ENCODE results near the gene IMPG2.

Gene IMPG2

DNA sequence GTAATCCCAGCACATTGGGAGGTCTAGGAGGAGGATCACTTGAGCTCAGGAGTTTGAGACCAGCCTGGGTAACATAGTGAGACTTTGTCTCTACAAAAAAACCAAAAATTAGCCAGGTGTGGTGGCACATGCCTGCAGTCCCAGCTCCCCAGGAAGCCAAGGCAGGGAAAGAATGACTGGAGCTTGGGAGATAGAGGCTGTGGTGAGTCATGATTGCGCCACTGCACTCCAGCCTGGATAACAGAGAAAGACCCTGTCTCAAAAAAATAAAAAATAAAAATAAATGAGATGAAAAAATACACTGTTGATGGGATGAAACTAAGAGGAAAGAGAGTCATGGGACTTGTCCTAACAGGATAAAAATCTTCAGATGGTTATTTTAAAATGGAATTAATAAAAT lies 137.6 kb downstream of the IMPG2 start:
- CTCF ChIA-PET, result interaction anchor here (1.9 kb wide), 1 partner anchor 13 kb away, joined by 4 read pairs; no protein-coding TSS in a partner anchor
- POLR2A ChIA-PET, result no interaction called here
- H3K4me3 ChIP-seq (ENCODE audit: low read depth, low read length), result no peak overlapping the region
- DNase-seq (ENCODE audit: low read depth, low spot score), result no peak
- TF ChIP-seq, protein P1, sequence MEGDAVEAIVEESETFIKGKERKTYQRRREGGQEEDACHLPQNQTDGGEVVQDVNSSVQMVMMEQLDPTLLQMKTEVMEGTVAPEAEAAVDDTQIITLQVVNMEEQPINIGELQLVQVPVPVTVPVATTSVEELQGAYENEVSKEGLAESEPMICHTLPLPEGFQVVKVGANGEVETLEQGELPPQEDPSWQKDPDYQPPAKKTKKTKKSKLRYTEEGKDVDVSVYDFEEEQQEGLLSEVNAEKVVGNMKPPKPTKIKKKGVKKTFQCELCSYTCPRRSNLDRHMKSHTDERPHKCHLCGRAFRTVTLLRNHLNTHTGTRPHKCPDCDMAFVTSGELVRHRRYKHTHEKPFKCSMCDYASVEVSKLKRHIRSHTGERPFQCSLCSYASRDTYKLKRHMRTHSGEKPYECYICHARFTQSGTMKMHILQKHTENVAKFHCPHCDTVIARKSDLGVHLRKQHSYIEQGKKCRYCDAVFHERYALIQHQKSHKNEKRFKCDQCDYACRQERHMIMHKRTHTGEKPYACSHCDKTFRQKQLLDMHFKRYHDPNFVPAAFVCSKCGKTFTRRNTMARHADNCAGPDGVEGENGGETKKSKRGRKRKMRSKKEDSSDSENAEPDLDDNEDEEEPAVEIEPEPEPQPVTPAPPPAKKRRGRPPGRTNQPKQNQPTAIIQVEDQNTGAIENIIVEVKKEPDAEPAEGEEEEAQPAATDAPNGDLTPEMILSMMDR (IDR thresholded peaks at IDR 0.05; ENCODE audit: insufficient read depth, low read length, missing control alignments), result no peak

DNA sequence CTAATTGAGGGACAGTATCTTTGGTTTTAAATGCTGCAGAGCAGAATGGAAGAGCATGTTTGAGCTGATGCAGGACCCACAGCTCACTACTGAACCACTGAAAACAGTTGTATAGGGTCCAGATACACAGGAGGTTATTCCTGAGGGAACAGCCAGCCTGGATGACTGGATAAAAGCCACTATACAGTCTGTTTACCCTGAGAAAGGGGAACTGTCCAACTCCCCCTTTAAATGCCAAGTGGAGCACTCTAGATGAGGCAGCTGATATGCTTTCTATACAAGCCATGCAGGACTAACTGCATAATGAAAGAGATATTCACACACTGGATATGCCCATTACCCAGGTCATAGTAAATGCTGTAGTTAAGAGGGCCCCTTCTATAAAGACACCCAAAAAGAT lies 138.6 kb downstream of the IMPG2 start:
- CTCF ChIA-PET, result interaction anchor here (1.2 to 1.9 kb wide), 2 partner anchors 9 to 14 kb away, joined by 3 to 4 read pairs; no protein-coding TSS in a partner anchor
- TF ChIP-seq, protein P1 (IDR thresholded peaks at IDR 0.05; ENCODE audit: insufficient read depth, low read length, missing control alignments), result no peak
- no peak for DNase-seq (ENCODE audit: low read depth, low spot score)
- POLR2A ChIA-PET, result no interaction called here
- H3K4me3 ChIP-seq (ENCODE audit: low read depth, low read length), result no peak overlapping the region

DNA sequence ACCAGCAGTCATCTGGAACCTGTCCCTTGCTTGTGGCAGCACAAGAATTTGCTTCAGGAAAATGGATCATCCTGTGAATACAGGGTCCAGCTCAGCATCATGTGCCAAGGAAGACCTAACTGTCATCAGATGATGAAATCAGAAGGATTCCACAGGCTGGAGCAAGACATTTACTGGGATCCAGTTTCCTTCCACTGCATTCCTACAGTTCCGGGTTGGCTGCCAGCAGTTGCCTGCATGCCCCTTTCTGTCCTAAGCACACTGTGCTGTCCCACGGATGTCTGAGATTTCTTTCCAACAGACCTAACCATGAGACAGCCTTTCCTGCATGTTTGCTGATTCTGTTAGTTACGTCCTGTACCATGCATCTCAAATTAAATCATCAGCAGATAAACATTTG lies 140.7 kb downstream of the IMPG2 start:
- DNase-seq (ENCODE audit: low read depth, low spot score), result peak; percentile 67
- ChIA-PET CTCF (interaction anchor here (0.6 to 1.4 kb wide), 4 partner anchors 11 to 42 kb away, joined by 3 to 4 read pairs (median 4); no protein-coding TSS in a partner anchor), POLR2A (no interaction called here)
- TF ChIP-seq, protein P1 (IDR thresholded peaks at IDR 0.05; ENCODE audit: insufficient read depth, low read length, missing control alignments), result no peak
- no peak overlapping the region for H3K4me3 ChIP-seq (ENCODE audit: low read depth, low read length)

DNA sequence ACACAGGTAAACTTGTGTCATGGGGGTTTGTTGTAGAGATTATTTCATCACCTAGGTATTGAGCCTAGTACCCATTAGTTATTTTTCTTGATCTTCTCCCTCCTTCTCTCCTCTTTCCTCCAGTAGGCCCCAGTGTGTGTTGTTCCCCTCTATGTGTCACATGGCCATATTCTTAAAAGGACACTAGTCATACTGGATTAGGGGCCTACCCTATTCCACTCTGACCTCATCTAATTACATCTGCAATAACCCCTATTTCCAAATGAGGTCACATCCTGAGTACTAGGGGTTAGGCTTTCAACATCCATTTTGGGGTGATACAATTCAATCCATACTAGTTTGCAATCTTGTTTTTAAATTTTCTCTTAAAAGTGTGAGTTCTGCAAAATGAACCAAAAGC lies 142.8 kb downstream of the IMPG2 start:
- no peak for DNase-seq (ENCODE audit: low read depth, low spot score)
- ChIA-PET CTCF (interaction anchor here (1.1 kb wide), 1 partner anchor 19 kb away, joined by 4 read pairs; no protein-coding TSS in a partner anchor), POLR2A (no interaction called here)
- TF ChIP-seq, protein P1 (IDR thresholded peaks at IDR 0.05; ENCODE audit: insufficient read depth, low read length, missing control alignments), result no peak
- no peak overlapping the region for H3K4me3 ChIP-seq (ENCODE audit: low read depth, low read length)
